Embryonic facial prominence (tissue), 1 donor: Measurements from ENCODE around the gene PLOD2.

Experiments used
- DNase-seq: peaks from one replicate; pipeline ENCODE4 v3.0.0-alpha.2; 2016; ENCODE audit errors: extremely low spot score

The PLOD2 gene

GRCh38 chr3:146100825-146101444 lies 60.0 kb downstream of the PLOD2 start:
- no peak for DNase-seq

GRCh38 chr3:146100180-146100579 lies 60.8 kb downstream of the PLOD2 start:
- DNase-seq, result no peak

GRCh38 chr3:146099316-146099715 lies 61.7 kb downstream of the PLOD2 start:
- DNase-seq, result no peak

- no peak for DNase-seq
These were observed 67.1 kb downstream of the PLOD2 start for GRCh38 chr3:146093896-146094295.

GRCh38 chr3:146092230-146092629 lies 68.8 kb downstream of the PLOD2 start:
- no peak for DNase-seq

GRCh38 chr3:146091397-146091796 lies 69.6 kb downstream of the PLOD2 start:
- no peak for DNase-seq

GRCh38 chr3:146090521-146090920 lies 70.5 kb downstream of the PLOD2 start:
- no peak for DNase-seq

GRCh38 chr3:146088840-146089239 lies 72.1 kb downstream of the PLOD2 start:
- DNase-seq, result no peak

GRCh38 chr3:146087116-146087515 lies 73.9 kb downstream of the PLOD2 start:
- no peak for DNase-seq

GRCh38 chr3:146086211-146086610 lies 74.8 kb downstream of the PLOD2 start:
- no peak for DNase-seq

GRCh38 chr3:146085678-146086077 lies 75.3 kb downstream of the PLOD2 start:
- no peak for DNase-seq

GRCh38 chr3:146080578-146080977 lies 80.4 kb downstream of the PLOD2 start:
- DNase-seq, result no peak

GRCh38 chr3:146078031-146078430 lies 83.0 kb downstream of the PLOD2 start:
- no peak for DNase-seq

GRCh38 chr3:146077181-146077580 lies 83.8 kb downstream of the PLOD2 start:
- DNase-seq, result no peak

- no peak for DNase-seq
These were observed 88.2 kb downstream of the PLOD2 start for GRCh38 chr3:146072824-146073223.

GRCh38 chr3:146072061-146072460 lies 88.9 kb downstream of the PLOD2 start:
- no peak for DNase-seq

- no peak for DNase-seq
These were observed 89.4 kb downstream of the PLOD2 start for GRCh38 chr3:146071632-146072031.

- no peak for DNase-seq
These were observed 93.9 kb downstream of the PLOD2 start for GRCh38 chr3:146067048-146067447.

- peak; percentile 25 for DNase-seq
These were observed 95.4 kb downstream of the PLOD2 start for GRCh38 chr3:146065573-146066006.

- DNase-seq, result no peak
These were observed 102.7 kb downstream of the PLOD2 start for GRCh38 chr3:146058241-146058640.

- no peak for DNase-seq
These were observed 108.1 kb downstream of the PLOD2 start for GRCh38 chr3:146052791-146053310.

GRCh38 chr3:146052056-146052790 lies 108.8 kb downstream of the PLOD2 start:
- DNase-seq, result no peak

- DNase-seq, result no peak
These were observed 110.3 kb downstream of the PLOD2 start for GRCh38 chr3:146050691-146051090.
